ENCODE measurements around the gene GSTM3. TPM values are rescaled to one million over a fixed set of nuclear protein-coding genes. Genes with fewer than 3 reads are reported as not detected.

GSTM3 gene
- total RNA-seq, 1 donor from 2014 or later = 59.2 TPM

GRCh38 chr1:109726728-109727373, 14.0 kb downstream of the GSTM3 start:
- H3K9me3 ChIP-seq = no peaks in the 10 kb centered on the region
- no peaks in the 10 kb centered on the region for H3K4me1 ChIP-seq
- H3K4me3 ChIP-seq = no peak overlapping the region
- no peaks in the 10 kb centered on the region for H3K27me3 ChIP-seq
- DNase-seq (ENCODE audit: low spot score in 2 of 2) = peak in 1 of 2 donors; percentile 21
- no peak overlapping the region for H3K27ac ChIP-seq
- no peaks in the 10 kb centered on the region for H3K36me3 ChIP-seq
- TF ChIP-seq CTCF (IDR thresholded peaks at IDR 0.05) = no peak
- intact Hi-C loops (cut with DNase I) = no loop called here

GRCh38 chr1:109726007-109726406, 14.8 kb downstream of the GSTM3 start:
- no peak for TF ChIP-seq CTCF (IDR thresholded peaks at IDR 0.05)
- H3K4me1 ChIP-seq = no peaks in the 10 kb centered on the region
- no peak overlapping the region for H3K4me3 ChIP-seq
- no peaks in the 10 kb centered on the region for H3K9me3 ChIP-seq
- no peaks in the 10 kb centered on the region for H3K36me3 ChIP-seq
- H3K27me3 ChIP-seq = no peaks in the 10 kb centered on the region
- intact Hi-C loops (cut with DNase I) = no loop called here
- H3K27ac ChIP-seq = no peak overlapping the region
- no peak for DNase-seq (ENCODE audit: low spot score in 2 of 2)

GRCh38 chr1:109725510-109725909, 15.3 kb downstream of the GSTM3 start:
- Histone ChIP-seq H3K36me3 (no peaks in the 10 kb centered on the region), H3K27me3 (no peaks in the 10 kb centered on the region), H3K4me3 (no peak overlapping the region), H3K4me1 (no peaks in the 10 kb centered on the region), H3K9me3 (no peaks in the 10 kb centered on the region), H3K27ac (no peak overlapping the region)
- intact Hi-C loops (cut with DNase I) = no loop called here
- peak in 1 of 2 donors; percentile 42 for DNase-seq (ENCODE audit: low spot score in 2 of 2)
- no peak for TF ChIP-seq CTCF (IDR thresholded peaks at IDR 0.05)

GRCh38 chr1:109724933-109725332, 15.9 kb downstream of the GSTM3 start:
- Histone ChIP-seq H3K27me3 (no peaks in the 10 kb centered on the region), H3K4me3 (no peak overlapping the region), H3K27ac (no peak overlapping the region), H3K4me1 (no peaks in the 10 kb centered on the region), H3K36me3 (no peaks in the 10 kb centered on the region), H3K9me3 (no peaks in the 10 kb centered on the region)
- intact Hi-C loops (cut with DNase I) = no loop called here
- peak in 1 of 2 donors; percentile 4 for DNase-seq (ENCODE audit: low spot score in 2 of 2)
- TF ChIP-seq CTCF (IDR thresholded peaks at IDR 0.05) = no peak

- TF ChIP-seq CTCF (IDR thresholded peaks at IDR 0.05) = no peak
- Histone ChIP-seq H3K4me1 (no peaks in the 10 kb centered on the region), H3K4me3 (no peak overlapping the region), H3K36me3 (no peaks in the 10 kb centered on the region), H3K9me3 (no peaks in the 10 kb centered on the region), H3K27ac (no peak overlapping the region), H3K27me3 (no peaks in the 10 kb centered on the region)
- peak in 1 of 2 donors; percentile 2 for DNase-seq (ENCODE audit: low spot score in 2 of 2)
- intact Hi-C loops (cut with DNase I) = no loop called here
Measured at GRCh38 chr1:109722908-109723691, 17.7 kb downstream of the GSTM3 start.

All from ascending aorta (tissue), 2 donors.